Measurements from ENCODE around the gene AHCYL1. TPM values are rescaled to one million over a fixed set of nuclear protein-coding genes. Genes with fewer than 3 reads are reported as not detected.
A peak's percentile ranks its signal among the peaks of the same experiment; 100 is the strongest.

Gene AHCYL1
- total RNA-seq, 4 donors from 2014 or later: 49.7 to 60.3 (median 53.0) TPM

- 80 to 86% methylated on average over 2 of the region's 2 CpGs for WGBS, 2 donors
- no peaks in the 10 kb centered on the region for H3K27me3 ChIP-seq
- DNase-seq: no peak
- no peak overlapping the region for H3K27ac ChIP-seq
- no peaks in the 10 kb centered on the region for H3K9me3 ChIP-seq
- H3K36me3 ChIP-seq: no peaks in the 10 kb centered on the region
- H3K4me3 ChIP-seq: no peak overlapping the region
- TF ChIP-seq, protein P1, sequence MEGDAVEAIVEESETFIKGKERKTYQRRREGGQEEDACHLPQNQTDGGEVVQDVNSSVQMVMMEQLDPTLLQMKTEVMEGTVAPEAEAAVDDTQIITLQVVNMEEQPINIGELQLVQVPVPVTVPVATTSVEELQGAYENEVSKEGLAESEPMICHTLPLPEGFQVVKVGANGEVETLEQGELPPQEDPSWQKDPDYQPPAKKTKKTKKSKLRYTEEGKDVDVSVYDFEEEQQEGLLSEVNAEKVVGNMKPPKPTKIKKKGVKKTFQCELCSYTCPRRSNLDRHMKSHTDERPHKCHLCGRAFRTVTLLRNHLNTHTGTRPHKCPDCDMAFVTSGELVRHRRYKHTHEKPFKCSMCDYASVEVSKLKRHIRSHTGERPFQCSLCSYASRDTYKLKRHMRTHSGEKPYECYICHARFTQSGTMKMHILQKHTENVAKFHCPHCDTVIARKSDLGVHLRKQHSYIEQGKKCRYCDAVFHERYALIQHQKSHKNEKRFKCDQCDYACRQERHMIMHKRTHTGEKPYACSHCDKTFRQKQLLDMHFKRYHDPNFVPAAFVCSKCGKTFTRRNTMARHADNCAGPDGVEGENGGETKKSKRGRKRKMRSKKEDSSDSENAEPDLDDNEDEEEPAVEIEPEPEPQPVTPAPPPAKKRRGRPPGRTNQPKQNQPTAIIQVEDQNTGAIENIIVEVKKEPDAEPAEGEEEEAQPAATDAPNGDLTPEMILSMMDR (IDR thresholded peaks at IDR 0.05): no peak
- TF ChIP-seq POLR2A (IDR thresholded peaks at IDR 0.05): no peak
- intact Hi-C loops (cut with DNase I): no loop called here
- H3K4me1 ChIP-seq: peaks cover 0 to 4% (median 0%) of the 10 kb centered on the region in 3 donors
These were observed 40.0 kb upstream of the AHCYL1 start for GRCh38 chr1:109944541-109944940.

DNA sequence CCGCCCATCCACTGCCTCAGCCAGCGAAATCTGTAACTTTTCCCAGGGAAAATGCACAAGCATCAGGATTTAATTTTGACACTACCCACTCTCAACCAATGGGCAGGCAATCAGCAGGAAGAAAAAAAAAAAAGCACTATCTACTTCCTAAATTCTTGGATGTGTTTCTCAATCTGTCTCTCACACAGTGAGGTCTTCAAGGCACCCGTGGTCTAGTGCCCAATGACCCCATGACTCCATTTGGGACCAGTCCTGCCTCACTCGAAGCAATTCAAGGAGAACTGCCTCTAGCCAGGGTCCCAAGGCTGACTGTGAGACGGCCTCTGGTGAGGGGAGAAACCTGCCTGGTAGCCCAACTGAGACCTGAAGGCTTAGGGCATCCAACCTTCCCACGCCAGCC is 38.1 kb upstream of the AHCYL1 start:
- no peak for TF ChIP-seq POLR2A (IDR thresholded peaks at IDR 0.05)
- TF ChIP-seq, protein P1 (IDR thresholded peaks at IDR 0.05): no peak
- Histone ChIP-seq H3K4me3 (no peak overlapping the region), H3K9me3 (no peaks in the 10 kb centered on the region), H3K27ac (no peak overlapping the region), H3K4me1 (peaks cover 0 to 4% (median 0%) of the 10 kb centered on the region in 3 donors), H3K36me3 (no peaks in the 10 kb centered on the region), H3K27me3 (no peaks in the 10 kb centered on the region)
- WGBS, 2 donors: 84 to 88% methylated on average over 6 of the region's 6 CpGs
- intact Hi-C loops (cut with DNase I): no loop called here
- no peak for DNase-seq

DNA sequence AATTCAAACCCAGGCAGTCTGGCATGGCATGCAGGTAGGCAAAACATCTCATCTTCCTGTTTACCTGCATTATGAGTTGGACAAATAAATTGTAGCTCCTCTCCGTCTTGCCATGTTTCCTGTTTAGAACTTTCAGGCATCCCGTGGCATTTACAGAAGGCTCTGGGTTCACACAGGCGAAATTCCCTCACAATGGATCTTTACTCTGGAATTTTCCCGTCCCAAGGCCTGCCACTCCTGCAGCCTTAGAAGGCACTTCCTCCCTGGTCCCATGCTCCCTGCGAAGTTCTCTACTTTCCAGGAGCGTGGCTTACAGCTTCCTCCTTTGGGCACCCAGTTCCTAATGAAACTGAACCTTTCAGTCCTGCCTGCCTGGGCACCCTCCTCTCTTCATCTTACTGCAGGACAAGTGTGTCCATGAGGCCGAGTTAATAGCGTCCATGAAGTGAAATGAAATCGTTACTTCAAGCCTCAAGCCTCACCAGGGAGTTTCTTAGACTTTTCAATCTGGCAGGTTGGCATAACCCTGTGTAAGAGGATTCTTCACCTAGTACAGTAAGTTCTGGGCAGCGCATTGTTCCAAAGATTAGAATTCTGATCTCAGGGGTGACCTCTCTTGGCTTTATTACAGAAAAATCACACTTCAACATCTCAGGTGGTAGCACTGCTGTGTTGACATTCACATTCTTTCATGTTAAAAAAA is 36.8 kb upstream of the AHCYL1 start:
- peaks cover 0 to 4% (median 0%) of the 10 kb centered on the region in 3 donors for H3K4me1 ChIP-seq
- no peak for DNase-seq
- no peak overlapping the region for H3K4me3 ChIP-seq
- intact Hi-C loops (cut with DNase I): no loop called here
- no peaks in the 10 kb centered on the region for H3K36me3 ChIP-seq
- peak overlapping the region in 1 of 4 donors; percentile 33 for H3K27ac ChIP-seq
- H3K27me3 ChIP-seq: no peaks in the 10 kb centered on the region
- no peak for TF ChIP-seq POLR2A (IDR thresholded peaks at IDR 0.05)
- TF ChIP-seq, protein P1 (IDR thresholded peaks at IDR 0.05): no peak
- H3K9me3 ChIP-seq: no peaks in the 10 kb centered on the region
- WGBS, 2 donors: 72 to 75% methylated on average over 10 of the region's 10 CpGs

- DNase-seq: no peak
- H3K9me3 ChIP-seq: no peaks in the 10 kb centered on the region
- H3K4me1 ChIP-seq: peaks cover 0 to 4% (median 0%) of the 10 kb centered on the region in 3 donors
- H3K27me3 ChIP-seq: no peaks in the 10 kb centered on the region
- TF ChIP-seq, protein P1 (IDR thresholded peaks at IDR 0.05): no peak
- TF ChIP-seq POLR2A (IDR thresholded peaks at IDR 0.05): no peak
- no peak overlapping the region for H3K27ac ChIP-seq
- H3K36me3 ChIP-seq: no peaks in the 10 kb centered on the region
- H3K4me3 ChIP-seq: no peak overlapping the region
- intact Hi-C loops (cut with DNase I): no loop called here
These were observed 36.3 kb upstream of the AHCYL1 start for GRCh38 chr1:109948285-109948630.

GRCh38 chr1:109950038-109950437 is 34.5 kb upstream of the AHCYL1 start:
- no peaks in the 10 kb centered on the region for H3K36me3 ChIP-seq
- intact Hi-C loops (cut with DNase I): no loop called here
- 82 to 87% methylated on average over 1 of the region's 1 CpG for WGBS, 2 donors
- TF ChIP-seq POLR2A (IDR thresholded peaks at IDR 0.05): no peak
- TF ChIP-seq, protein P1 (IDR thresholded peaks at IDR 0.05): no peak
- DNase-seq: no peak
- H3K4me3 ChIP-seq: no peak overlapping the region
- H3K27me3 ChIP-seq: no peaks in the 10 kb centered on the region
- H3K27ac ChIP-seq: no peak overlapping the region
- no peaks in the 10 kb centered on the region for H3K9me3 ChIP-seq
- peaks cover 0 to 4% (median 0%) of the 10 kb centered on the region in 3 donors for H3K4me1 ChIP-seq

Data from esophagus squamous epithelium (tissue), 5 donors.